Keratinocyte (primary cell): ENCODE data around the gene MALRD1.

Experiments used
- EZH2 ChIP-seq: IDR thresholded peaks from one replicate; pipeline ENCODE4 v1.6.1; 2012; ENCODE audit warnings: inconsistent platforms, mild to moderate bottlenecking, low read length, moderate library complexity
- TF ChIP-seq, protein P1 (sequence below), 3 experiments: IDR thresholded peaks in 1 of 3; conservative IDR thresholded peaks in 1 of 3; optimal IDR thresholded peaks in 1 of 3; 2 replicates in 2 of 3; 3 replicates in 1 of 3; pipeline versions ENCODE3 to v1.5.1; 2011; ENCODE audit warnings: low read length in 3 of 3, mild to moderate bottlenecking in 3 of 3, moderate library complexity in 2 of 3, control low read depth in 1 of 3, inconsistent platforms in 1 of 3; ENCODE audit not compliant: insufficient read depth in 2 of 3; ENCODE audit errors: extremely low read depth in 1 of 3

GRCh38 chr10:19663344-19663743 lies 614.7 kb downstream of the MALRD1 start:
- TF ChIP-seq, protein P1, sequence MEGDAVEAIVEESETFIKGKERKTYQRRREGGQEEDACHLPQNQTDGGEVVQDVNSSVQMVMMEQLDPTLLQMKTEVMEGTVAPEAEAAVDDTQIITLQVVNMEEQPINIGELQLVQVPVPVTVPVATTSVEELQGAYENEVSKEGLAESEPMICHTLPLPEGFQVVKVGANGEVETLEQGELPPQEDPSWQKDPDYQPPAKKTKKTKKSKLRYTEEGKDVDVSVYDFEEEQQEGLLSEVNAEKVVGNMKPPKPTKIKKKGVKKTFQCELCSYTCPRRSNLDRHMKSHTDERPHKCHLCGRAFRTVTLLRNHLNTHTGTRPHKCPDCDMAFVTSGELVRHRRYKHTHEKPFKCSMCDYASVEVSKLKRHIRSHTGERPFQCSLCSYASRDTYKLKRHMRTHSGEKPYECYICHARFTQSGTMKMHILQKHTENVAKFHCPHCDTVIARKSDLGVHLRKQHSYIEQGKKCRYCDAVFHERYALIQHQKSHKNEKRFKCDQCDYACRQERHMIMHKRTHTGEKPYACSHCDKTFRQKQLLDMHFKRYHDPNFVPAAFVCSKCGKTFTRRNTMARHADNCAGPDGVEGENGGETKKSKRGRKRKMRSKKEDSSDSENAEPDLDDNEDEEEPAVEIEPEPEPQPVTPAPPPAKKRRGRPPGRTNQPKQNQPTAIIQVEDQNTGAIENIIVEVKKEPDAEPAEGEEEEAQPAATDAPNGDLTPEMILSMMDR (optimal IDR thresholded peaks at IDR 0.05 in 1 of 3, IDR thresholded peaks at IDR 0.05 in 1 of 3, conservative IDR thresholded peaks at IDR 0.05 in 1 of 3; ENCODE audit: extremely low read depth in 1 of 3, insufficient read depth in 2 of 3, low read length in 3 of 3) = peak in 1 of 3 experiments; percentile 28
- TF ChIP-seq EZH2 = no peak
